PC-9 (cell line): Measurements from ENCODE around the gene ELAVL1. TPM values are rescaled to one million over a fixed set of nuclear protein-coding genes. Genes with fewer than 3 reads are reported as not detected.

Experiments used
- BruUV-seq: library from RNA; stranded (reverse); fragments of 400-500 nt; replicated peaks from 2 replicates; lab custom pipeline; 2021; lab: Mats Ljungman, UMichigan
- CTCF ChIA-PET: fragments of 300-600 bp; sonication (Branson Sonifier 250); formaldehyde crosslinking; loops from one replicate; lab custom pipeline; 2022; ENCODE audit warnings: antibody characterized with exemption; lab: Charles Lee
- POLR2A ChIA-PET: fragments of 300-600 bp; sonication (Branson Sonifier 250); formaldehyde crosslinking; loops from one replicate; lab custom pipeline; 2022; ENCODE audit warnings: antibody characterized with exemption; ENCODE audit not compliant: unreplicated experiment; lab: Charles Lee
- DNase-seq, 2 experiments: peaks; one replicate each; pipeline versions ENCODE4 v3.0.0 to v3.0.0-alpha.2; 2015 to 2022; ENCODE audit warnings: mixed read lengths in 1 of 2
- H2AFZ ChIP-seq: fragments of 200-600 bp; sonication (generic); 2 replicates; pipeline ENCODE4 v1.8.1; 2017; ENCODE audit warnings: antibody characterized with exemption
- H3F3A ChIP-seq: fragments of 200-600 bp; sonication (generic); 2 replicates; pipeline ENCODE4 v1.8.1; 2017; ENCODE audit warnings: antibody characterized with exemption, mild to moderate bottlenecking, low read depth; ENCODE audit not compliant: insufficient read depth
- H3K27ac ChIP-seq: fragments of 200-600 bp; sonication (generic); 2 replicates; pipeline ENCODE4 v1.6.1; 2016; ENCODE audit warnings: mixed run types
- H3K27me3 ChIP-seq: fragments of 200-600 bp; sonication (generic); 2 replicates; pipeline ENCODE4 v1.6.1; 2016; ENCODE audit warnings: low read depth, mixed run types; ENCODE audit not compliant: insufficient read depth
- H3K36me3 ChIP-seq: fragments of 200-600 bp; sonication (generic); 2 replicates; pipeline ENCODE4 v1.6.1; 2016; ENCODE audit warnings: low read depth, mixed run types
- H3K4me1 ChIP-seq: fragments of 200-600 bp; sonication (generic); replicated peaks from 2 replicates; pipeline ENCODE4 v1.6.1; 2016; ENCODE audit warnings: mixed run types; ENCODE audit not compliant: insufficient read depth
- H3K4me2 ChIP-seq: fragments of 200-600 bp; sonication (generic); 2 replicates; pipeline ENCODE4 v1.6.1; 2017; ENCODE audit warnings: mixed run types
- H3K4me3 ChIP-seq: fragments of 200-600 bp; sonication (generic); 2 replicates; pipeline ENCODE4 v1.6.1; 2016; ENCODE audit warnings: mixed run types
- H3K79me2 ChIP-seq: fragments of 200-600 bp; sonication (generic); 2 replicates; pipeline ENCODE4 v1.6.1; 2017; ENCODE audit warnings: low read depth, mixed run types
- H3K9me2 ChIP-seq: fragments of 200-600 bp; sonication (generic); 2 replicates; pipeline ENCODE4 v1.8.1; 2017; ENCODE audit warnings: mild to moderate bottlenecking; ENCODE audit not compliant: insufficient read depth
- H3K9me3 ChIP-seq: fragments of 200-600 bp; sonication (generic); 2 replicates; pipeline ENCODE4 v1.8.1; 2016; ENCODE audit warnings: low read depth; ENCODE audit not compliant: insufficient read depth
- H4K20me1 ChIP-seq: fragments of 200-600 bp; sonication (generic); 2 replicates; pipeline ENCODE4 v1.8.1; 2017; ENCODE audit not compliant: insufficient read depth
- CTCF ChIP-seq: fragments of 200-600 bp; sonication (generic); conservative IDR thresholded peaks from 2 replicates; pipeline ENCODE4 v1.6.1; 2017; ENCODE audit warnings: mixed run types, antibody characterized with exemption, mild to moderate bottlenecking, moderate library complexity
- EZH2 ChIP-seq: fragments of 200-600 bp; sonication (generic); IDR thresholded peaks from 2 replicates; pipeline ENCODE4 v1.8.0; 2017; ENCODE audit warnings: antibody characterized with exemption, low read depth
- intact Hi-C: fragments of 100-400 bp; cut with micrococcal nuclease; formaldehyde crosslinking; loops from one replicate; pipeline ENCODE4 v1.10.0; 2022; ENCODE audit not compliant: unreplicated experiment
- total RNA-seq: library from RNA; stranded (reverse); gene quantifications from 2 replicates; pipeline ENCODE4 v1.2.3, GENCODE V29; 2021

Gene ELAVL1
- total RNA-seq, 1 experiment from 2014 or later: 108 TPM

- Histone ChIP-seq H4K20me1 (0 out of 2 replicates have a peak, but pooled peaks cover 7% of the 10 kb centered on the region), H3K4me3 (no peak overlapping the region), H3K79me2 (no peaks in the 10 kb centered on the region), H2AFZ (no peak overlapping the region), H3K36me3 (no peaks in the 10 kb centered on the region), H3K9me2 (no peaks in the 10 kb centered on the region), H3F3A (peaks cover 20% of the 10 kb centered on the region; the same call in 1 of the 2 replicates), H3K9me3 (no peaks in the 10 kb centered on the region), H3K27ac (no peak overlapping the region), H3K4me2 (no peak overlapping the region), H3K27me3 (no peaks in the 10 kb centered on the region), H3K4me1 (no peaks in the 10 kb centered on the region)
- intact Hi-C loops: no loop called here
- no peak for DNase-seq
- no TSS peak for BruUV-seq
- TF ChIP-seq EZH2 (no peak), CTCF (no peak)
- ChIA-PET CTCF (no interaction called here), POLR2A (no interaction called here)
These were observed 52.4 kb downstream of the ELAVL1 start for GRCh38 chr19:7953060-7953459.

- Histone ChIP-seq H3K4me3 (no peak overlapping the region), H3K4me2 (no peak overlapping the region), H4K20me1 (peaks cover 10% of the 10 kb centered on the region), H2AFZ (no peak overlapping the region), H3K27me3 (no peaks in the 10 kb centered on the region), H3K9me2 (no peaks in the 10 kb centered on the region), H3K36me3 (no peaks in the 10 kb centered on the region), H3K79me2 (peaks cover 13% of the 10 kb centered on the region), H3K9me3 (no peaks in the 10 kb centered on the region), H3K4me1 (peaks cover 7% of the 10 kb centered on the region; the same call in 1 of the 2 replicates), H3K27ac (no peak overlapping the region), H3F3A (peaks cover 14% of the 10 kb centered on the region; the same call in 1 of the 2 replicates)
- ChIA-PET POLR2A (no interaction called here), CTCF (no interaction called here)
- intact Hi-C loops: no loop called here
- peak in 1 of 2 experiments; percentile 55 for DNase-seq
- TF ChIP-seq EZH2: no peak
- TF ChIP-seq CTCF: no peak
- BruUV-seq: no TSS peak
These were observed 57.5 kb downstream of the ELAVL1 start for GRCh38 chr19:7947939-7948338.

GRCh38 chr19:7944177-7944761 lies 61.2 kb downstream of the ELAVL1 start:
- peak overlapping the region; percentile 91 for H3K4me2 ChIP-seq
- peak overlapping the region; percentile 90 for H2AFZ ChIP-seq
- peak; percentile 99 for TF ChIP-seq CTCF
- no peak for TF ChIP-seq EZH2
- H4K20me1 ChIP-seq: peaks cover 10% of the 10 kb centered on the region
- H3K27me3 ChIP-seq: no peaks in the 10 kb centered on the region
- POLR2A ChIA-PET: interaction anchor here (0.6 to 1.0 kb wide), 7 partner anchors 15 to 648 kb away, joined by 3 to 8 read pairs (median 5); partner anchors contain the start of gene SNAPC2
- DNase-seq: peak; percentile 81 to 89
- no peaks in the 10 kb centered on the region for H3K9me3 ChIP-seq
- intact Hi-C loops: loop anchor here (1.0 to 5.0 kb wide), 3 partner anchors 58 to 309 kb away; no protein-coding TSS in a partner anchor
- BruUV-seq: TSS peak; percentile 89
- H3K4me3 ChIP-seq: peak overlapping the region; percentile 64
- H3K27ac ChIP-seq: peak overlapping the region; percentile 89
- H3K36me3 ChIP-seq: 0 out of 2 replicates have a peak, but pooled peaks cover 15% of the 10 kb centered on the region
- H3K9me2 ChIP-seq: no peaks in the 10 kb centered on the region
- H3K4me1 ChIP-seq: peaks cover 17% of the 10 kb centered on the region
- peaks cover 41% of the 10 kb centered on the region for H3K79me2 ChIP-seq
- CTCF ChIA-PET: interaction anchor here (0.5 to 2.9 kb wide), 13 partner anchors 15 to 638 kb away, joined by 3 to 25 read pairs (median 4); partner anchors contain the start of gene LRRC8E
- H3F3A ChIP-seq: peaks cover 13% of the 10 kb centered on the region; the same call in 1 of the 2 replicates
